Measurements from ENCODE around the gene PKP2. TPM values are rescaled to one million over a fixed set of nuclear protein-coding genes. Genes with fewer than 3 reads are reported as not detected.

PKP2 gene
- total and polyA plus RNA-seq, 4 donors, result 8.6 to 35.7 (median 12.8) TPM

DNA sequence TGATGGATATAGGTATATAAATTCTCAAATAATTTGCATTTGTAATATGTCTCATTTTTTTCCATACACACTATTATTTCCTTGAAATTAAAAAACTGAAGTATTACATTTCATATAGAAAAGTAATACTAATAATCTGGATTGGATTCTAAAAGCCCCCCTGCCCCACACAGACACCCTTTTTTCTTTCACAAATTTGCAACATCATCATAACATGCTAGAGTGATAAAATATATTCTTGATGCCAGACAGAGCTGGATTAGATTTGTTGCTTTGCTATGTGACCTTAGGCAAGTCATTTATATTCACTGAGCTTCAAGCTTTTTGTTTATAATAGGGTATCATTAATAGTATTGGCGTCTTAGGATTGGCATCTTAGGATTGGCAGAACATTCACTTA lies 6.7 kb upstream of the PKP2 start:
- H3K9me3 ChIP-seq (ENCODE audit: control insufficient read depth in 4 of 4, low read length in 3 of 4), result no peaks in the 10 kb centered on the region
- H3K9ac ChIP-seq (ENCODE audit: low read depth in 1 of 2, low read length in 2 of 2), result no peak overlapping the region
- 83% methylated on average over 1 of the region's 1 CpG for WGBS
- no peaks in the 10 kb centered on the region for H3K27me3 ChIP-seq (ENCODE audit: control insufficient read depth in 4 of 4, insufficient read depth in 4 of 4, low read length in 3 of 4)
- H3K36me3 ChIP-seq (ENCODE audit: control insufficient read depth in 4 of 4, insufficient read depth in 3 of 4, low read depth in 1 of 4, low read length in 3 of 4), result no peaks in the 10 kb centered on the region
- peaks cover 1 to 25% (median 16%) of the 10 kb centered on the region in 4 donors for H3K4me1 ChIP-seq (ENCODE audit: control insufficient read depth in 4 of 4, insufficient read depth in 4 of 4, low read length in 3 of 4)
- no peak overlapping the region for H3K4me3 ChIP-seq (ENCODE audit: low read depth in 1 of 3, low read length in 3 of 3)
- H3K27ac ChIP-seq (ENCODE audit: low read depth in 1 of 2, low read length in 2 of 2), result no peak overlapping the region
- no peak for DNase-seq (ENCODE audit: low spot score)
- TF ChIP-seq ATF3 (IDR thresholded peaks at IDR 0.05) (no peak), TAF1 (conservative IDR thresholded peaks at IDR 0.05) (no peak), NR2F2 (IDR thresholded peaks at IDR 0.05) (no peak), YY1 (IDR thresholded peaks at IDR 0.05) (no peak), RXRA (IDR thresholded peaks at IDR 0.05) (no peak), REST (IDR thresholded peaks at IDR 0.05) (no peak), HNF4G (IDR thresholded peaks at IDR 0.05) (no peak), SP1 (IDR thresholded peaks at IDR 0.05) (no peak), HNF4A (conservative IDR thresholded peaks at IDR 0.05) (no peak), EGR1 (IDR thresholded peaks at IDR 0.05; ENCODE audit: low read depth in 2 of 2) (no peak), FOXA1 (IDR thresholded peaks at IDR 0.05) (no peak)

- Histone ChIP-seq H3K9ac (ENCODE audit: low read depth in 1 of 2, low read length in 2 of 2) (no peak overlapping the region), H3K9me3 (ENCODE audit: control insufficient read depth in 4 of 4, low read length in 3 of 4) (no peaks in the 10 kb centered on the region), H3K27ac (ENCODE audit: low read depth in 1 of 2, low read length in 2 of 2) (no peak overlapping the region), H3K4me3 (ENCODE audit: low read depth in 1 of 3, low read length in 3 of 3) (no peak overlapping the region), H3K36me3 (ENCODE audit: control insufficient read depth in 4 of 4, insufficient read depth in 3 of 4, low read depth in 1 of 4, low read length in 3 of 4) (no peaks in the 10 kb centered on the region), H3K27me3 (ENCODE audit: control insufficient read depth in 4 of 4, insufficient read depth in 4 of 4, low read length in 3 of 4) (no peaks in the 10 kb centered on the region), H3K4me1 (ENCODE audit: control insufficient read depth in 4 of 4, insufficient read depth in 4 of 4, low read length in 3 of 4) (peaks cover 1 to 27% (median 16%) of the 10 kb centered on the region in 4 donors)
- TF ChIP-seq FOXA2 (IDR thresholded peaks at IDR 0.05) (no peak), YY1 (IDR thresholded peaks at IDR 0.05) (no peak), TAF1 (conservative IDR thresholded peaks at IDR 0.05) (no peak), RAD21 (IDR thresholded peaks at IDR 0.05) (no peak), HNF4A (conservative IDR thresholded peaks at IDR 0.05) (no peak), NR2F2 (IDR thresholded peaks at IDR 0.05) (no peak), SP1 (IDR thresholded peaks at IDR 0.05) (no peak), FOXA1 (IDR thresholded peaks at IDR 0.05) (no peak), EGR1 (IDR thresholded peaks at IDR 0.05; ENCODE audit: low read depth in 2 of 2) (no peak), JUND (IDR thresholded peaks at IDR 0.05) (no peak), ATF3 (IDR thresholded peaks at IDR 0.05) (no peak), HNF4G (IDR thresholded peaks at IDR 0.05) (no peak)
- TF ChIP-seq, protein P1, sequence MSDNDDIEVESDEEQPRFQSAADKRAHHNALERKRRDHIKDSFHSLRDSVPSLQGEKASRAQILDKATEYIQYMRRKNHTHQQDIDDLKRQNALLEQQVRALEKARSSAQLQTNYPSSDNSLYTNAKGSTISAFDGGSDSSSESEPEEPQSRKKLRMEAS (IDR thresholded peaks at IDR 0.05), result no peak
- DNase-seq (ENCODE audit: low spot score), result no peak
- 71% methylated on average over 4 of the region's 4 CpGs for WGBS
Observed at GRCh38 chr12:32902287-32902997, 5.9 kb upstream of the PKP2 start.

All from liver (tissue), 9 donors.